HEK293 (cell line): ENCODE measurements around the gene RGS7.

Experiments
- IKZF3 ChIP-seq: fragments of 450-650 bp; IDR thresholded peaks from 2 replicates; pipeline ENCODE4 v1.5.0; 2018; ENCODE audit warnings: missing biosample characterization, mild to moderate bottlenecking, missing genetic modification characterization, moderate library complexity
- KLF9 ChIP-seq: fragments of 450-650 bp; formaldehyde crosslinking; IDR thresholded peaks from 2 replicates; pipeline ENCODE4 v1.5.1; 2016; ENCODE audit warnings: missing biosample characterization, missing genetic modification characterization, low read depth
- PATZ1 ChIP-seq: fragments of 450-650 bp; formaldehyde crosslinking; IDR thresholded peaks from 2 replicates; pipeline ENCODE4 v1.5.1; 2016; ENCODE audit warnings: missing biosample characterization, missing genetic modification characterization
- ZBTB1 ChIP-seq: fragments of 450-650 bp; formaldehyde crosslinking; IDR thresholded peaks from 2 replicates; pipeline ENCODE4 v1.5.1; 2016; ENCODE audit warnings: missing biosample characterization, missing genetic modification characterization
- ZBTB26 ChIP-seq: fragments of 450-650 bp; formaldehyde crosslinking; optimal IDR thresholded peaks from 2 replicates; pipeline ENCODE3; 2016; ENCODE audit warnings: missing biosample characterization, mild to moderate bottlenecking, missing genetic modification characterization
- ZFHX2 ChIP-seq: fragments of 450-650 bp; formaldehyde crosslinking; conservative IDR thresholded peaks from 2 replicates; pipeline ENCODE4 v1.5.1; 2016; ENCODE audit warnings: missing biosample characterization, missing genetic modification characterization
- ZNF221 ChIP-seq: fragments of 450-650 bp; formaldehyde crosslinking; IDR thresholded peaks from 2 replicates; pipeline ENCODE4 v1.5.1; 2017; ENCODE audit warnings: missing biosample characterization, missing genetic modification characterization, borderline replicate concordance
- ZNF324 ChIP-seq: fragments of 450-650 bp; formaldehyde crosslinking; IDR thresholded peaks from 2 replicates; pipeline ENCODE4 v1.5.1; 2016; ENCODE audit warnings: missing biosample characterization, missing genetic modification characterization
- ZNF394 ChIP-seq: fragments of 450-650 bp; formaldehyde crosslinking; IDR thresholded peaks from 2 replicates; pipeline ENCODE4 v1.5.1; 2016; ENCODE audit warnings: missing biosample characterization, missing genetic modification characterization, mild to moderate bottlenecking, moderate library complexity, borderline replicate concordance
- ZNF518A ChIP-seq: fragments of 450-650 bp; formaldehyde crosslinking; conservative IDR thresholded peaks from 2 replicates; pipeline ENCODE4 v1.5.1; 2016; ENCODE audit warnings: low read depth, missing biosample characterization, missing genetic modification characterization
- ZNF561 ChIP-seq: fragments of 450-650 bp; IDR thresholded peaks from 2 replicates; pipeline ENCODE4 v1.5.1; 2018; ENCODE audit warnings: missing biosample characterization, missing genetic modification characterization, borderline replicate concordance
- ZNF600 ChIP-seq: fragments of 450-650 bp; formaldehyde crosslinking; IDR thresholded peaks from 2 replicates; pipeline ENCODE4 v1.5.1; 2016; ENCODE audit warnings: missing biosample characterization, missing genetic modification characterization
- ZNF626 ChIP-seq: fragments of 450-650 bp; sonication (Bioruptor Pico); formaldehyde crosslinking; IDR thresholded peaks from 2 replicates; pipeline ENCODE4 v1.5.1; 2018; ENCODE audit warnings: missing biosample characterization, missing genetic modification characterization, inconsistent platforms
- ZSCAN23 ChIP-seq: fragments of 450-650 bp; formaldehyde crosslinking; IDR thresholded peaks from 2 replicates; pipeline ENCODE4 v1.5.1; 2016; ENCODE audit warnings: missing biosample characterization, missing genetic modification characterization
- TF ChIP-seq, protein P1 (sequence below): fragments of 450-650 bp; formaldehyde crosslinking; conservative IDR thresholded peaks from 2 replicates; pipeline ENCODE4 v1.5.1; 2016; ENCODE audit warnings: low read depth, missing biosample characterization, missing genetic modification characterization
- TF ChIP-seq, protein P2 (sequence below): fragments of 450-650 bp; formaldehyde crosslinking; IDR thresholded peaks from 2 replicates; pipeline ENCODE4 v1.5.1; 2016; ENCODE audit warnings: missing biosample characterization, missing genetic modification characterization
- TF ChIP-seq, protein P3 (sequence below): fragments of 450-650 bp; formaldehyde crosslinking; IDR thresholded peaks from 2 replicates; pipeline ENCODE4 v1.5.1; 2016; ENCODE audit warnings: missing biosample characterization, missing genetic modification characterization
- TF ChIP-seq, protein P4 (sequence below): fragments of 450-650 bp; formaldehyde crosslinking; IDR thresholded peaks from 2 replicates; pipeline ENCODE4 v1.5.1; 2016; ENCODE audit warnings: missing biosample characterization, missing genetic modification characterization

RGS7 gene

GRCh38 chr1:241355311-241356010, 1.5 kb downstream of the RGS7 start (continued):
- TF ChIP-seq, protein P1, sequence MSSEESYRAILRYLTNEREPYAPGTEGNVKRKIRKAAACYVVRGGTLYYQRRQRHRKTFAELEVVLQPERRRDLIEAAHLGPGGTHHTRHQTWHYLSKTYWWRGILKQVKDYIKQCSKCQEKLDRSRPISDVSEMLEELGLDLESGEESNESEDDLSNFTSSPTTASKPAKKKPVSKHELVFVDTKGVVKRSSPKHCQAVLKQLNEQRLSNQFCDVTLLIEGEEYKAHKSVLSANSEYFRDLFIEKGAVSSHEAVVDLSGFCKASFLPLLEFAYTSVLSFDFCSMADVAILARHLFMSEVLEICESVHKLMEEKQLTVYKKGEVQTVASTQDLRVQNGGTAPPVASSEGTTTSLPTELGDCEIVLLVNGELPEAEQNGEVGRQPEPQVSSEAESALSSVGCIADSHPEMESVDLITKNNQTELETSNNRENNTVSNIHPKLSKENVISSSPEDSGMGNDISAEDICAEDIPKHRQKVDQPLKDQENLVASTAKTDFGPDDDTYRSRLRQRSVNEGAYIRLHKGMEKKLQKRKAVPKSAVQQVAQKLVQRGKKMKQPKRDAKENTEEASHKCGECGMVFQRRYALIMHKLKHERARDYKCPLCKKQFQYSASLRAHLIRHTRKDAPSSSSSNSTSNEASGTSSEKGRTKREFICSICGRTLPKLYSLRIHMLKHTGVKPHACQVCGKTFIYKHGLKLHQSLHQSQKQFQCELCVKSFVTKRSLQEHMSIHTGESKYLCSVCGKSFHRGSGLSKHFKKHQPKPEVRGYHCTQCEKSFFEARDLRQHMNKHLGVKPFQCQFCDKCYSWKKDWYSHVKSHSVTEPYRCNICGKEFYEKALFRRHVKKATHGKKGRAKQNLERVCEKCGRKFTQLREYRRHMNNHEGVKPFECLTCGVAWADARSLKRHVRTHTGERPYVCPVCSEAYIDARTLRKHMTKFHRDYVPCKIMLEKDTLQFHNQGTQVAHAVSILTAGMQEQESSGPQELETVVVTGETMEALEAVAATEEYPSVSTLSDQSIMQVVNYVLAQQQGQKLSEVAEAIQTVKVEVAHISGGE (tag by site-specific recombination) = no peak
- no peak for TF ChIP-seq ZNF324 (tag by site-specific recombination)
- peak; percentile 52; the same call in 1 of the 2 replicates for TF ChIP-seq ZNF600 (tag by site-specific recombination)
- no peak for TF ChIP-seq ZBTB26 (tag by site-specific recombination)
- TF ChIP-seq KLF9 (tag by site-specific recombination) = no peak
- TF ChIP-seq, protein P2, sequence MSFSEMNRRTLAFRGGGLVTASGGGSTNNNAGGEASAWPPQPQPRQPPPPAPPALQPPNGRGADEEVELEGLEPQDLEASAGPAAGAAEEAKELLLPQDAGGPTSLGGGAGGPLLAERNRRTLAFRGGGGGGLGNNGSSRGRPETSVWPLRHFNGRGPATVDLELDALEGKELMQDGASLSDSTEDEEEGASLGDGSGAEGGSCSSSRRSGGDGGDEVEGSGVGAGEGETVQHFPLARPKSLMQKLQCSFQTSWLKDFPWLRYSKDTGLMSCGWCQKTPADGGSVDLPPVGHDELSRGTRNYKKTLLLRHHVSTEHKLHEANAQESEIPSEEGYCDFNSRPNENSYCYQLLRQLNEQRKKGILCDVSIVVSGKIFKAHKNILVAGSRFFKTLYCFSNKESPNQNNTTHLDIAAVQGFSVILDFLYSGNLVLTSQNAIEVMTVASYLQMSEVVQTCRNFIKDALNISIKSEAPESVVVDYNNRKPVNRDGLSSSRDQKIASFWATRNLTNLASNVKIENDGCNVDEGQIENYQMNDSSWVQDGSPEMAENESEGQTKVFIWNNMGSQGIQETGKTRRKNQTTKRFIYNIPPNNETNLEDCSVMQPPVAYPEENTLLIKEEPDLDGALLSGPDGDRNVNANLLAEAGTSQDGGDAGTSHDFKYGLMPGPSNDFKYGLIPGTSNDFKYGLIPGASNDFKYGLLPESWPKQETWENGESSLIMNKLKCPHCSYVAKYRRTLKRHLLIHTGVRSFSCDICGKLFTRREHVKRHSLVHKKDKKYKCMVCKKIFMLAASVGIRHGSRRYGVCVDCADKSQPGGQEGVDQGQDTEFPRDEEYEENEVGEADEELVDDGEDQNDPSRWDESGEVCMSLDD (tag by site-specific recombination) = no peak
- no peak for TF ChIP-seq ZNF221 (tag by site-specific recombination)
- no peak for TF ChIP-seq ZNF394 (tag by site-specific recombination)
- TF ChIP-seq PATZ1 (tag by site-specific recombination) = no peak
- TF ChIP-seq, protein P3, sequence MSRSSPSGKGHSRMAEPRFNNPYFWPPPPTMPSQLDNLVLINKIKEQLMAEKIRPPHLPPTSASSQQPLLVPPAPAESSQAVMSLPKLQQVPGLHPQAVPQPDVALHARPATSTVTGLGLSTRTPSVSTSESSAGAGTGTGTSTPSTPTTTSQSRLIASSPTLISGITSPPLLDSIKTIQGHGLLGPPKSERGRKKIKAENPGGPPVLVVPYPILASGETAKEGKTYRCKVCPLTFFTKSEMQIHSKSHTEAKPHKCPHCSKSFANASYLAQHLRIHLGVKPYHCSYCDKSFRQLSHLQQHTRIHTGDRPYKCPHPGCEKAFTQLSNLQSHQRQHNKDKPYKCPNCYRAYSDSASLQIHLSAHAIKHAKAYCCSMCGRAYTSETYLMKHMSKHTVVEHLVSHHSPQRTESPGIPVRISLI (tag by site-specific recombination) = no peak
- 0 out of 2 replicates have a peak, but pooled peaks have one; percentile 27 for TF ChIP-seq ZNF561 (tag by site-specific recombination)
- no peak for TF ChIP-seq ZSCAN23 (tag by site-specific recombination)
- peak; percentile 45; the same call in 1 of the 2 replicates for TF ChIP-seq IKZF3
- no peak for TF ChIP-seq ZBTB1 (tag by site-specific recombination)
- TF ChIP-seq ZFHX2 (tag by site-specific recombination) = no peak
- TF ChIP-seq ZNF626 (tag by site-specific recombination) = no peak
- TF ChIP-seq, protein P4, sequence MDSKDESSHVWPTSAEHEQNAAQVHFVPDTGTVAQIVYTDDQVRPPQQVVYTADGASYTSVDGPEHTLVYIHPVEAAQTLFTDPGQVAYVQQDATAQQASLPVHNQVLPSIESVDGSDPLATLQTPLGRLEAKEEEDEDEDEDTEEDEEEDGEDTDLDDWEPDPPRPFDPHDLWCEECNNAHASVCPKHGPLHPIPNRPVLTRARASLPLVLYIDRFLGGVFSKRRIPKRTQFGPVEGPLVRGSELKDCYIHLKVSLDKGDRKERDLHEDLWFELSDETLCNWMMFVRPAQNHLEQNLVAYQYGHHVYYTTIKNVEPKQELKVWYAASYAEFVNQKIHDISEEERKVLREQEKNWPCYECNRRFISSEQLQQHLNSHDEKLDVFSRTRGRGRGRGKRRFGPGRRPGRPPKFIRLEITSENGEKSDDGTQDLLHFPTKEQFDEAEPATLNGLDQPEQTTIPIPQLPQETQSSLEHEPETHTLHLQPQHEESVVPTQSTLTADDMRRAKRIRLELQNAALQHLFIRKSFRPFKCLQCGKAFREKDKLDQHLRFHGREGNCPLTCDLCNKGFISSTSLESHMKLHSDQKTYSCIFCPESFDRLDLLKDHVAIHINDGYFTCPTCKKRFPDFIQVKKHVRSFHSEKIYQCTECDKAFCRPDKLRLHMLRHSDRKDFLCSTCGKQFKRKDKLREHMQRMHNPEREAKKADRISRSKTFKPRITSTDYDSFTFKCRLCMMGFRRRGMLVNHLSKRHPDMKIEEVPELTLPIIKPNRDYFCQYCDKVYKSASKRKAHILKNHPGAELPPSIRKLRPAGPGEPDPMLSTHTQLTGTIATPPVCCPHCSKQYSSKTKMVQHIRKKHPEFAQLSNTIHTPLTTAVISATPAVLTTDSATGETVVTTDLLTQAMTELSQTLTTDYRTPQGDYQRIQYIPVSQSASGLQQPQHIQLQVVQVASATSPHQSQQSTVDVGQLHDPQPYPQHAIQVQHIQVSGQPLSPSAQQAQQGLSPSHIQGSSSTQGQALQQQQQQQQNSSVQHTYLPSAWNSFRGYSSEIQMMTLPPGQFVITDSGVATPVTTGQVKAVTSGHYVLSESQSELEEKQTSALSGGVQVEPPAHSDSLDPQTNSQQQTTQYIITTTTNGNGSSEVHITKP (tag by site-specific recombination) = peak; percentile 44; the same call in 1 of the 2 replicates
- TF ChIP-seq ZNF518A (tag by site-specific recombination) = no peak
